A673 (cell line): ENCODE measurements around the gene MKRN3.

Source experiments
- CTCF ChIP-seq: fragments of 300-800, 200-600 bp; sonication (generic); conservative IDR thresholded peaks from 2 replicates; pipeline ENCODE4 v1.5.1; 2017; ENCODE audit warnings: low read depth, mild to moderate bottlenecking, antibody characterized with exemption, low read length, moderate library complexity, mixed read lengths
- EZH2 ChIP-seq: fragments of 200-600 bp; sonication (generic); IDR thresholded peaks from 2 replicates; pipeline ENCODE4 v1.6.1; 2017; ENCODE audit warnings: borderline replicate concordance, low read depth, mild to moderate bottlenecking, mixed read lengths, antibody characterized with exemption, low read length; ENCODE audit not compliant: poor library complexity, severe bottlenecking

- no peak for TF ChIP-seq CTCF
- no peak for TF ChIP-seq EZH2
Measured at GRCh38 chr15:23538648-23539047, 26.8 kb upstream of the MKRN3 start.
